Spinal cord (tissue), 10 donors: ENCODE results near the gene CCDC3. TPM values are rescaled to one million over a fixed set of nuclear protein-coding genes. Genes with fewer than 3 reads are reported as not detected.
"Not testable (repeated sequence)": the region's sequence is repeated elsewhere in the genome, so short reads cannot be mapped to it uniquely, and the experiment has no call there.

ENCODE experiments used
- DNase-seq, 6 donors: peaks; one replicate each; pipeline versions ENCODE4 v3.0.0 to v3.0.0-alpha.2; 2013 to 2015; ENCODE audit warnings: low spot score in 6 of 6, low read depth in 4 of 6
- H3K27ac ChIP-seq: one replicate; pipeline ENCODE4 v1.5.1; 2013; ENCODE audit warnings: low read depth, low read length, control low read depth
- H3K27me3 ChIP-seq: one replicate; pipeline ENCODE4 v1.6.1; 2013; ENCODE audit warnings: low read length; ENCODE audit not compliant: control insufficient read depth, insufficient read depth
- H3K36me3 ChIP-seq: one replicate; pipeline ENCODE4 v1.6.1; 2013; ENCODE audit warnings: low read length; ENCODE audit not compliant: control insufficient read depth, insufficient read depth
- H3K4me1 ChIP-seq: one replicate; pipeline ENCODE4 v1.6.1; 2013; ENCODE audit warnings: low read length; ENCODE audit not compliant: control insufficient read depth, insufficient read depth
- H3K4me3 ChIP-seq: one replicate; pipeline ENCODE4 v1.5.1; 2013; ENCODE audit warnings: low read depth, low read length, control low read depth
- H3K9me3 ChIP-seq: one replicate; pipeline ENCODE4 v1.6.1; 2013; ENCODE audit warnings: low read length; ENCODE audit not compliant: control insufficient read depth, insufficient read depth
- WGBS: methylation state at CpG from one replicate; pipeline ENCODE4 v1.1.5; 2013; ENCODE audit warnings: missing lambda C conversion rate; ENCODE audit not compliant: insufficient coverage; 5-methylcytosine and 5-hydroxymethylcytosine counted together
- polyA plus RNA-seq, 2 donors: library from polyadenylated mRNA; unstranded; fragments of 120-200 nt; gene quantifications; one replicate each; pipeline ENCODE4 v1.2.1, GENCODE V29; 2013; ENCODE audit not compliant: insufficient read length in 2 of 2
- total RNA-seq, 2 donors: library from RNA; depleted of rRNA in 1 of 2; stranded (reverse); fragments of 120-200 nt in 1 of 2; fragments of >200 nt in 1 of 2; gene quantifications; one replicate each; pipeline versions ENCODE4 v1.2.3 to v1.2.4, GENCODE V29; 2013 to 2014
- donor health status: healthy.

Gene CCDC3
- total and polyA plus RNA-seq, 4 donors: 21.2 to 65.1 (median 48.7) TPM

- no CpG with 5 or more reads among the region's 3 CpGs for WGBS
- H3K9me3 ChIP-seq, H3K27ac ChIP-seq, H3K27me3 ChIP-seq, H3K36me3 ChIP-seq, H3K4me1 ChIP-seq, DNase-seq, H3K4me3 ChIP-seq: not testable (repeated sequence)
Measured at GRCh38 chr10:12983568-12983967, 17.9 kb downstream of the CCDC3 start.

GRCh38 chr10:12981570-12981969 lies 19.9 kb downstream of the CCDC3 start:
- H3K4me1 ChIP-seq: peaks cover 7% of the 10 kb centered on the region
- H3K36me3 ChIP-seq: no peaks in the 10 kb centered on the region
- H3K27ac ChIP-seq: no peak overlapping the region
- 90% methylated on average over 3 of the region's 4 CpGs for WGBS
- peaks cover 2% of the 10 kb centered on the region for H3K27me3 ChIP-seq
- DNase-seq: no peak
- no peaks in the 10 kb centered on the region for H3K9me3 ChIP-seq
- no peak overlapping the region for H3K4me3 ChIP-seq

GRCh38 chr10:12980713-12981306 lies 20.7 kb downstream of the CCDC3 start:
- Histone ChIP-seq H3K9me3 (no peaks in the 10 kb centered on the region), H3K4me1 (peaks cover 7% of the 10 kb centered on the region), H3K27me3 (peaks cover 2% of the 10 kb centered on the region), H3K27ac (no peak overlapping the region), H3K36me3 (no peaks in the 10 kb centered on the region), H3K4me3 (no peak overlapping the region)
- WGBS: 44% methylated on average over 2 of the region's 6 CpGs
- peak in 1 of 6 donors; percentile 14 for DNase-seq

- no peak overlapping the region for H3K4me3 ChIP-seq
- H3K36me3 ChIP-seq: no peaks in the 10 kb centered on the region
- H3K27ac ChIP-seq: no peak overlapping the region
- WGBS: 4% methylated on average over 2 of the region's 7 CpGs
- no peaks in the 10 kb centered on the region for H3K9me3 ChIP-seq
- H3K27me3 ChIP-seq: peaks cover 2% of the 10 kb centered on the region
- peak in 2 of 6 donors; percentile 17 to 50 for DNase-seq
- H3K4me1 ChIP-seq: peaks cover 7% of the 10 kb centered on the region
Measured at GRCh38 chr10:12980102-12980661, 21.3 kb downstream of the CCDC3 start.

GRCh38 chr10:12978891-12979290 lies 22.6 kb downstream of the CCDC3 start:
- Histone ChIP-seq H3K36me3 (no peaks in the 10 kb centered on the region), H3K27me3 (peaks cover 2% of the 10 kb centered on the region), H3K9me3 (no peaks in the 10 kb centered on the region), H3K4me1 (peaks cover 7% of the 10 kb centered on the region), H3K27ac (no peak overlapping the region), H3K4me3 (no peak overlapping the region)
- 94% methylated on average over 4 of the region's 4 CpGs for WGBS
- no peak for DNase-seq

GRCh38 chr10:12975906-12976305 lies 25.6 kb downstream of the CCDC3 start:
- Histone ChIP-seq H3K27ac (no peak overlapping the region), H3K4me1 (peaks cover 7% of the 10 kb centered on the region), H3K36me3 (no peaks in the 10 kb centered on the region), H3K4me3 (no peak overlapping the region), H3K27me3 (peaks cover 2% of the 10 kb centered on the region), H3K9me3 (no peaks in the 10 kb centered on the region)
- WGBS: 90% methylated on average over 3 of the region's 5 CpGs
- DNase-seq: no peak

- 100% methylated on average over 1 of the region's 3 CpGs for WGBS
- Histone ChIP-seq H3K27ac (no peak overlapping the region), H3K27me3 (peaks cover 2% of the 10 kb centered on the region), H3K9me3 (no peaks in the 10 kb centered on the region), H3K36me3 (no peaks in the 10 kb centered on the region), H3K4me1 (peaks cover 4% of the 10 kb centered on the region), H3K4me3 (no peak overlapping the region)
- DNase-seq: peak in 2 of 6 donors; percentile 10 to 38
Measured at GRCh38 chr10:12975266-12975665, 26.2 kb downstream of the CCDC3 start.

GRCh38 chr10:12974491-12975199 lies 26.9 kb downstream of the CCDC3 start:
- Histone ChIP-seq H3K4me3 (no peak overlapping the region), H3K4me1 (no peaks in the 10 kb centered on the region), H3K9me3 (no peaks in the 10 kb centered on the region), H3K27me3 (peaks cover 2% of the 10 kb centered on the region), H3K27ac (no peak overlapping the region), H3K36me3 (no peaks in the 10 kb centered on the region)
- WGBS: 95% methylated on average over 10 of the region's 14 CpGs
- no peak for DNase-seq

GRCh38 chr10:12974078-12974477 lies 27.4 kb downstream of the CCDC3 start:
- Histone ChIP-seq H3K9me3 (no peaks in the 10 kb centered on the region), H3K4me3 (no peak overlapping the region), H3K36me3 (no peaks in the 10 kb centered on the region), H3K4me1 (no peaks in the 10 kb centered on the region), H3K27ac (no peak overlapping the region), H3K27me3 (no peaks in the 10 kb centered on the region)
- WGBS: 86% methylated on average over 8 of the region's 9 CpGs
- no peak for DNase-seq
